ENCODE results near the gene STRN4. TPM values are rescaled to one million over a fixed set of nuclear protein-coding genes. Genes with fewer than 3 reads are reported as not detected.
A peak's percentile ranks its signal among the peaks of the same experiment; 100 is the strongest.
"Not testable (repeated sequence)": the region's sequence is repeated elsewhere in the genome, so short reads cannot be mapped to it uniquely, and the experiment has no call there.

The STRN4 gene
- polyA plus RNA-seq, 4 donors, result 78.5 to 94.7 (median 81.2) TPM

GRCh38 chr19:46715620-46715974, 30.7 kb downstream of the STRN4 start:
- no peak for DNase-seq (ENCODE audit: low read depth in 4 of 4, low spot score in 3 of 4)

DNA sequence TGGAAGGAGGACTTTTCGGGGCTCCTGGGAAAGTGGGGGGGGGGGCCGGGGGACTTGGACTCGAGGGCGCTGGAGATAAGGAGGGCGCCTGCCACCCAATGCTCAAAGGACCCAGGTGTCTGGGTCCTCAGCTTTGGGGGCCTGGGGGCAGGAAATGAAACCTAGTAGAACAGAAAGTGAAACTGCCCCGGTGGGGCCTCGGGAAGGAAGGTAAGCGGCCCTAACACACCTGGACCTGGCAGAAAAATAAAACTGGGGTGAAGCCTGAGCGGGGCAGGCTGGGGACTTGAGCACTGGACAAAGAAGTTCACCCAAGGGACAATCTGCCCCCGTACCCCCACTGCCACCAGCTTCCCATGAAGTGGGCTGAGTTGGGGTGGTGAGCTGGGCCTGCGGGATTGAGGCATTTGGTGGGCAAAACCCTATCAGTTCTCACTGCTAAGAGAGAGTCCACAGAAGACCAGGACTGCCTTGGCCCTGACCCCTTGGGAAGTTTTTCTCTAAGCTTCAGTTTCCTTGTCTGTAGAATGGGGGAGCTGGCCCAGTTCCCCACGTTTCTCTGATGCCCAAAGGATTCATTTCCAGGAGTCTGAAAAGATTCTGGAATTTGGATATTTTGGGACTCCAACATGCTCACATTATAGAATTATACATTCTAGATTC, 31.7 kb downstream of the STRN4 start:
- DNase-seq (ENCODE audit: low read depth in 4 of 4, low spot score in 3 of 4), result no peak

GRCh38 chr19:46713781-46714443, 32.3 kb downstream of the STRN4 start:
- DNase-seq (ENCODE audit: low read depth in 4 of 4, low spot score in 3 of 4), result peak in 3 of 4 donors; percentile 68 to 82 (median 74)

DNA sequence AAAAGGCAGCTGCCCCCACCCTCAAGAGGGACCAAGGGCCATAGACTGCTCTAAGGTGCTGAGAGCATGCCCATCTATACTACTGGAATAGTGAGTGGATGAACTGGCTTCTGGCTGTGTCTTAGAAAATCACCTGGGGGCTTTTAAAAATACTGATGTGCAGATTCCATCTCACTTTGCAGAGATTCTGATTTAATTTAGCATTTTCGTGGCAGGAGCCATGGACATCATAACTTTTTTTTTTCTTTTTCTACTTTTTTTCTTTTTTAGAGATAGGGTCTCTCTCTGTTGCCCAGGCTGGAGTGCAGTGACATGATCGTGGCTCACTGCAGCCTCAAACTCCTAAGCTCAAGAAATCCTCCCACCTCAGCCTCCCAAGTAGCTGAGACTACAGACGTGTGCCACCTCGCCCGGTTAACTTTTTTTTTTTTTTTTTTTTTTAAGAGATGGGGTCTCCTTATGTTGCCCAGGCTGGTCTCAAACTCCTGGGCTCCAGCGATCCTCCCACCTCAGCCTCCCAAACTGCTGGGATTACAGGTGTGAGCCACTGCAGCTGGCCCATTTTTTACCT, 33.4 kb downstream of the STRN4 start:
- not testable (repeated sequence) for DNase-seq (ENCODE audit: low read depth in 4 of 4, low spot score in 3 of 4)

DNA sequence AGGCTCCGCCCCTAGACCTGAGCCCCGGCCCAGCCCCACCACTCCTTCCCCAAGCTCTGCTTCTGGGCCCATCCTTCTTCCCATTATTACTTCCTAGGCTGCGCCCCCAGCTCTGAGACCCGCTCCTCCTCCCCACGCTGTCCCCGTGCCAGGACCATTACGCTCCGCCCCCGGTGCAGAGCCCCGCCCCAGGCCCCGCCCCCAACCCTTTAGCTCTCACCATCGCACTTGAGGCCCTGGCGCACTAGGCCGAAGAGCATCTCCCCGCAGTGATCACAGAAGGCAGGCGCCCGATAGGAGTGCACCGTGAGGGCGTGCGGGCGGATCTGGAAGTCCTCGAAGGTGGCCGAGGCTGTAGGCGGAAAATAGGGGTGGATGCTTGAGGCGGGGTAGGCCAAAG, 35.6 kb downstream of the STRN4 start:
- DNase-seq (ENCODE audit: low read depth in 4 of 4, low spot score in 3 of 4), result no peak

- no peak for DNase-seq (ENCODE audit: low read depth in 4 of 4, low spot score in 3 of 4)
Observed at GRCh38 chr19:46704379-46705076, 41.7 kb downstream of the STRN4 start.

- no peak for DNase-seq (ENCODE audit: low read depth in 4 of 4, low spot score in 3 of 4)
Observed at GRCh38 chr19:46700704-46701103, 45.5 kb downstream of the STRN4 start.

DNA sequence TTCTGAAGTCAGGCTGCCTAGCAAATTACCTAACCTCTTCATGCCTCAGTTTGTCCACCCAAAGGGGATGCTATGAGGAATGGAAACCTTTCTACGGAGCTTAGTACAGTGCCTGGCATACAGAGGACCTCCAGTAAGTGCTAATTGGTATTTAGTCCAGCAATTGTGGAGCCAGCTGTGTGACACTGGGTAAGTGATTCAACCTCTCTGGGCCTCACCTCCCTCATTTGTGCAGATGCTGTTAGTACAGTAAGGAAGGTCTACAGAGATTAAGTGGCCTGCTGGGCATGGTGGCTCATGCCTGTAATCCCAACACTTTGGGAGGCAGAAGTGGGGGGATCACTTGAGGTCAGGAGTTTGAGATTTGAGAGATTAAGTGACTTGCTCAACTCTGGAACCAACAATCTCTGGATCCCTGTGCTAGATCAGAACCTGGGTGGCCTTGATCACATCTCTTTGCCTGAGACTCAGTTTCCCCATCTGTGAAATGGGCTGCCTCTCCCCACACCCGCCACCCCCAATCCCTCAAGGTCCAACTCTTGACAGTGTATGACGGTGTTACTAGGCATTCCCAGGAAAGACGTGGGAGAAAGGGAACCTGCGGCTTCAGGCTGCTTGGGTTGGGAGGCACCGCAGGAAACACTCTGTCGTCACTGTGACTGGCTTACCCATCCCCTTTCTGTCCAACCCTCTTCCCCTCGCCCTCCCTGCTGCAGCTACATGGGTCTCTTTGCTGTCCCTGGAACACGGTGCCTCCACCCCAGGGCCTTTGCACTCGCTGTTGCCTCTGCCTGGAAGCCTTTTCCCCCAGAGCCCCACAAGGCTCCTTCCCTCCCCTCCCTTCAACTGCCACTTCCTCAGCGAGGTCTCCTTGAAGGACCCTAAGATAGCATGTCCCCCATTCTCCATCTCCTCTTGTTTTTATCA, 47.6 kb downstream of the STRN4 start:
- no peak for DNase-seq (ENCODE audit: low read depth in 4 of 4, low spot score in 3 of 4)

GRCh38 chr19:46697204-46697960, 48.9 kb downstream of the STRN4 start:
- DNase-seq (ENCODE audit: low read depth in 4 of 4, low spot score in 3 of 4), result peak in 3 of 4 donors; percentile 66 to 72 (median 70)

- DNase-seq (ENCODE audit: low read depth in 4 of 4, low spot score in 3 of 4), result no peak
Observed at GRCh38 chr19:46696866-46697203, 49.4 kb downstream of the STRN4 start.

- DNase-seq (ENCODE audit: low read depth in 4 of 4, low spot score in 3 of 4), result no peak
Observed at GRCh38 chr19:46696052-46696451, 50.2 kb downstream of the STRN4 start.

- no peak for DNase-seq (ENCODE audit: low read depth in 4 of 4, low spot score in 3 of 4)
Observed at GRCh38 chr19:46693760-46694159, 52.5 kb downstream of the STRN4 start.

DNA sequence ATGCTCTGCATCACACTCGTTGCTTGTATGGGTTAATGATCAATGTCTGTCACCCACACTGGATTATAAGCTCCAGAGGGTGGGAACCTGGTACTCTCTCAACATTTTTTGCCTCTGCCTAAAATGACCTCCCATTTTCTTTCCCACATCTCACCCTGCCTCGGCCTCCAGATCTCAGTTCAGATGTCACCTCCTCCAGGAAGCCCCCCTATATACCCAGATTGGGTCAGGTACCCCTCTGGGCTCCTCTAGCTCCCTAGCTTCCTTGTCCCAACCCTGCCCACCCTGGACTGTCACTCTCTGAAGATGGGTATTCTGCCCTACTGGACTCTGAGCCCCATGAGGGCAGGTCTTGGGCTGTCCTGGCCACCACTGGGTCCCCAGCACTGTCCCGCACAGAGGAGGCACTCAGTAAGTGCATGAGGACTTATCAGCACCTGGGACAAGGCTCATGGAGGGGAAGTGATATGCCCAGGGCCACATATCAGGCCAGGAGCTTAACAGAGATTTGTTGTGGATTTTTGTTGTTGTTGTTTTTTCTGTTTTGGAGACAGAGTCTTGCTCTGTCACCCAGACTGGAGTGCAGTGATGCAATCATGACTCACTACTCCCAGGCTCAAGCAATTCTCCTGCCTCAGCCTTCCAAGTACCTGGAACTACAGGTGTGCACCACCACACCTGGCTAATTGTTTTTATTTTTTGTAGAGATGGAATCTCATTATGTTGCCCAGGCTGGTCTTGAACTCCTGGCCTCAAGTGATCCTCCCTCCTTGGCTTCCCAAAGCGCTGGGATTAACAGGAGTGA, 53.1 kb downstream of the STRN4 start:
- no peak for DNase-seq (ENCODE audit: low read depth in 4 of 4, low spot score in 3 of 4)

- DNase-seq (ENCODE audit: low read depth in 4 of 4, low spot score in 3 of 4), result no peak
Observed at GRCh38 chr19:46691948-46692347, 54.3 kb downstream of the STRN4 start.

- DNase-seq (ENCODE audit: low read depth in 4 of 4, low spot score in 3 of 4), result no peak
Observed at GRCh38 chr19:46691104-46691503, 55.1 kb downstream of the STRN4 start.

DNA sequence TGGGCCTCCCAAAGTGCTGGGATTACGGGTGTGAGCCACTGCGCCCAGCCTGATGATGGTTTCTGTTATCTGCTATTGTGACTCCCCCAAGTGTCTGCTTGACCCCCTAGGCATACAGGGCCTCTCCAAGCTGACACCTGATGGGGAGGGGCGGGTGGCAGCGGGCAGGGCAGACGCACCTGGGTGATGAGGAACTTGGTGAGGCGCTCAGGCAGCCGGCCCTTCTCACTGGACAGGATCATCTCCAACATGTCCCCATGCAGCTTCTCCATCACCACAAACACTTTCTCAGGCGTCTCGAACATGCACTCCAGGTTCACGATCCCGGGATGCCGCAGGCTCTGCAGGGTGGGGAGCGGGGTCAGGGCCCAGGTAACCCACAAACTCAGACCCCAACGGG, 56.9 kb downstream of the STRN4 start:
- DNase-seq (ENCODE audit: low read depth in 4 of 4, low spot score in 3 of 4), result no peak

- no peak for DNase-seq (ENCODE audit: low read depth in 4 of 4, low spot score in 3 of 4)
Observed at GRCh38 chr19:46687438-46688145, 58.7 kb downstream of the STRN4 start.

DNA sequence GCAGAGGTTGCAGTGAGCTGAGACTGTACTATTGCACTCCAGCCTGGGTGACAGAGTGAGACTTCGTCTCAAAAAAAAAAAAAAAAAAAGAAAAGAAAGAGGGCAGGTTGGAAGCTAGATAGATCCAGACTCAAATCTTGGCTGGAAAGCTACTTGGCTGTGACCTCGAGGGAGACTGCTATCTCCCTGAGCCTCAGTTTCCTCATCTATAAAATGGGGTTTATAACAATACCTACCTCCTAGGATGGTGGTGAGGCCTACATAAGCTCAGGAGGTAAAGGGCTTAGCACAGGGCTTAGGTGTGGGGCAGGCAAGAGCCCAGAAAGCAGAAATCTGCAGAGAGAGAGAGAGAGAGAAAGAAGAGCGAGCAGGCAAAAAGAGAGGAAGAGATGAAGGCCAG, 61.1 kb downstream of the STRN4 start:
- DNase-seq (ENCODE audit: low read depth in 4 of 4, low spot score in 3 of 4), result no peak

All from right renal pelvis (tissue), 4 donors.